Measurements from ENCODE around the gene PARP6. TPM values are rescaled to one million over a fixed set of nuclear protein-coding genes. Genes with fewer than 3 reads are reported as not detected.

Gene PARP6
- polyA plus RNA-seq, 3 donors: 12.9 to 165 (median 13.5) TPM

DNA sequence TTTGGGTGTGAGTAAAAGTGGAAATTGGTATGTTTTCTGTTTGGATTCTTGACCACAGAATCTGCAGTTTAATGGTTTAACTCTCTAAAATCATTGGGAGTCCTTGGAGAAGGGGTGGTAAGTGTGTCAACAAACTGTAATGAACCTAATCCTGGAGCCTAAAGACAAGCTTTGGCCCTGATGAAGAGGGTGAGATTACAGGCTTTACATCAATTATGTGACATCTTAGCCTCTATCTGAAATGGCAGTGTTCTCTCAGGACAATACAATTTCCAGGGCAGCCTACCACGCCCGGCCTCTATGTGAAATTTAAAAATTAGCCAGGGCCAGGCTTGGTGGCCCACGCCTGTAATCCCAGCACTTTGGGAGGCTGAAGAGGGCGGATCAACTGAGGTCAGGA lies 37.1 kb downstream of the PARP6 start:
- Mint-ChIP-seq H3K9me3 (no peaks in the 10 kb centered on the region), H3K27ac (peak overlapping the region in 2 of 7 donors; percentile 33 to 53), H3K4me1 (peaks cover 53% of the 10 kb centered on the region), H3K27me3 (ENCODE audit: low read depth in 3 of 3) (no peaks in the 10 kb centered on the region), H3K4me3 (no peak overlapping the region), H3K36me3 (peaks cover under 1 to 5% of the 10 kb centered on the region in 2 donors)
- H3K4me1 ChIP-seq (ENCODE audit: control insufficient read depth in 1 of 2, insufficient read depth in 2 of 2, low read length in 2 of 2): peaks cover 50 to 59% of the 10 kb centered on the region in 2 donors
- H3K9me3 ChIP-seq (replicated peaks in 1 of 2; ENCODE audit: control insufficient read depth in 1 of 2, insufficient read depth in 1 of 2, low read length in 2 of 2): no peaks in the 10 kb centered on the region
- H3K79me2 ChIP-seq (ENCODE audit: insufficient read depth, low read length): peaks cover 29% of the 10 kb centered on the region
- no peak overlapping the region for H3K9ac ChIP-seq (ENCODE audit: insufficient read depth, low read length, poor library complexity, severe bottlenecking)
- no peak overlapping the region for H3K27ac ChIP-seq (ENCODE audit: low read depth in 1 of 2, low read length in 2 of 2)
- H2AFZ ChIP-seq (ENCODE audit: insufficient read depth, low read depth, low read length, poor library complexity, severe bottlenecking): no peak overlapping the region
- WGBS (ENCODE audit: insufficient coverage): 100% methylated on average over 2 of the region's 4 CpGs
- no peak overlapping the region for H3K4me2 ChIP-seq (replicated peaks; ENCODE audit: extremely low read depth, low read length, poor library complexity, severe bottlenecking)
- TF ChIP-seq, protein P1, sequence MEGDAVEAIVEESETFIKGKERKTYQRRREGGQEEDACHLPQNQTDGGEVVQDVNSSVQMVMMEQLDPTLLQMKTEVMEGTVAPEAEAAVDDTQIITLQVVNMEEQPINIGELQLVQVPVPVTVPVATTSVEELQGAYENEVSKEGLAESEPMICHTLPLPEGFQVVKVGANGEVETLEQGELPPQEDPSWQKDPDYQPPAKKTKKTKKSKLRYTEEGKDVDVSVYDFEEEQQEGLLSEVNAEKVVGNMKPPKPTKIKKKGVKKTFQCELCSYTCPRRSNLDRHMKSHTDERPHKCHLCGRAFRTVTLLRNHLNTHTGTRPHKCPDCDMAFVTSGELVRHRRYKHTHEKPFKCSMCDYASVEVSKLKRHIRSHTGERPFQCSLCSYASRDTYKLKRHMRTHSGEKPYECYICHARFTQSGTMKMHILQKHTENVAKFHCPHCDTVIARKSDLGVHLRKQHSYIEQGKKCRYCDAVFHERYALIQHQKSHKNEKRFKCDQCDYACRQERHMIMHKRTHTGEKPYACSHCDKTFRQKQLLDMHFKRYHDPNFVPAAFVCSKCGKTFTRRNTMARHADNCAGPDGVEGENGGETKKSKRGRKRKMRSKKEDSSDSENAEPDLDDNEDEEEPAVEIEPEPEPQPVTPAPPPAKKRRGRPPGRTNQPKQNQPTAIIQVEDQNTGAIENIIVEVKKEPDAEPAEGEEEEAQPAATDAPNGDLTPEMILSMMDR (IDR thresholded peaks at IDR 0.05): no peak
- H3K27me3 ChIP-seq (ENCODE audit: control insufficient read depth in 2 of 2, insufficient read depth in 2 of 2, low read length in 2 of 2): no peaks in the 10 kb centered on the region
- H3K4me3 ChIP-seq (replicated peaks in 1 of 3; ENCODE audit: low read depth in 2 of 3, low read length in 3 of 3): no peak overlapping the region
- no peaks in the 10 kb centered on the region for H4K20me1 ChIP-seq (ENCODE audit: insufficient read depth, low read length)
- no peak for DNase-seq
- intact Hi-C loops (cut with micrococcal nuclease): no loop called here
- peaks cover under 1 to 3% of the 10 kb centered on the region in 2 donors for H3K36me3 ChIP-seq (replicated peaks in 1 of 2; ENCODE audit: control insufficient read depth in 1 of 2, insufficient read depth in 2 of 2, low read length in 2 of 2)

DNA sequence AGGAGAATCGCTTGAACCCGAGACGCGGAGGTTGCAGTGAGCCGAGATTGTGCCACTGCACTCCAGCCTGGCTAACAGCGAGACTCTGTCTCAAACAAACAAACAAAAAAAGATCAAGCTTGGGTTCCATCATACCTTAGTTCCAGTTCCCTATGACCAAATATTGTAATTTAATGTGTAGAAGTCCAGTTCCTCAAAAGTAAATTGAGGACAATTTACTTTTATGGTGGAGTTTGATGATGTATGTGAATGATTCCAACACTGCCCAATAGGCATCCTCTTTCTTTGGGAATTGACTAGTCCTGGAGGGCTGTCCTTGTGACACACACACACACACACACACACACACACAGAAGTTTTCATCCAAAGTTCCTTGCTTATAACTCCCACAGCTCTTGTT lies 38.6 kb downstream of the PARP6 start:
- H3K36me3 Mint-ChIP-seq: peaks cover 0 to 3% of the 10 kb centered on the region in 2 donors
- TF ChIP-seq, protein P1 (IDR thresholded peaks at IDR 0.05): no peak
- intact Hi-C loops (cut with micrococcal nuclease): loop anchor here (5.0 kb wide), 2 partner anchors 36 to 39 kb away; partner anchors contain the start of genes GRAMD2A (in 1 of the 2) and PARP6 (in 1 of the 2)
- Histone ChIP-seq H2AFZ (ENCODE audit: insufficient read depth, low read depth, low read length, poor library complexity, severe bottlenecking) (no peak overlapping the region), H3K9me3 (replicated peaks in 1 of 2; ENCODE audit: control insufficient read depth in 1 of 2, insufficient read depth in 1 of 2, low read length in 2 of 2) (no peaks in the 10 kb centered on the region), H3K4me1 (ENCODE audit: control insufficient read depth in 1 of 2, insufficient read depth in 2 of 2, low read length in 2 of 2) (peaks cover 59 to 69% of the 10 kb centered on the region in 2 donors), H3K79me2 (ENCODE audit: insufficient read depth, low read length) (peaks cover 43% of the 10 kb centered on the region), H3K9ac (ENCODE audit: insufficient read depth, low read length, poor library complexity, severe bottlenecking) (no peak overlapping the region), H3K4me3 (replicated peaks in 1 of 3; ENCODE audit: low read depth in 2 of 3, low read length in 3 of 3) (no peak overlapping the region), H4K20me1 (ENCODE audit: insufficient read depth, low read length) (no peaks in the 10 kb centered on the region), H3K27me3 (ENCODE audit: control insufficient read depth in 2 of 2, insufficient read depth in 2 of 2, low read length in 2 of 2) (no peaks in the 10 kb centered on the region), H3K36me3 (replicated peaks in 1 of 2; ENCODE audit: control insufficient read depth in 1 of 2, insufficient read depth in 2 of 2, low read length in 2 of 2) (no peaks in the 10 kb centered on the region), H3K4me2 (replicated peaks; ENCODE audit: extremely low read depth, low read length, poor library complexity, severe bottlenecking) (no peak overlapping the region), H3K27ac (ENCODE audit: low read depth in 1 of 2, low read length in 2 of 2) (peak overlapping the region; percentile 25 to 34)
- no peak overlapping the region for H3K4me3 Mint-ChIP-seq
- peak; percentile 7 to 34 (median 26) for DNase-seq
- no peaks in the 10 kb centered on the region for H3K27me3 Mint-ChIP-seq (ENCODE audit: low read depth in 3 of 3)
- 100% methylated on average over 1 of the region's 6 CpGs for WGBS (ENCODE audit: insufficient coverage)
- H3K27ac Mint-ChIP-seq: peak overlapping the region; percentile 54 to 99 (median 82)
- peaks cover 0 to 2% (median 0%) of the 10 kb centered on the region in 7 donors for H3K9me3 Mint-ChIP-seq
- H3K4me1 Mint-ChIP-seq: peaks cover 59% of the 10 kb centered on the region

Measured in CD14-positive monocyte (primary cell).